ENCODE measurements around the gene ZDHHC23.

ZDHHC23 gene

GRCh38 chr3:114011059-114011797 is 63.4 kb downstream of the ZDHHC23 start:
- no peak for DNase-seq
